Right renal pelvis (tissue), 4 donors: ENCODE data around the gene DENND2D. TPM values are rescaled to one million over a fixed set of nuclear protein-coding genes. Genes with fewer than 3 reads are reported as not detected.

Source experiments
- DNase-seq, 4 donors: peaks; one replicate each; pipeline ENCODE4 v3.0.0-alpha.2; 2013; ENCODE audit warnings: low read depth in 4 of 4, low spot score in 3 of 4, missing footprints in 1 of 4
- polyA plus RNA-seq, 4 donors: library from polyadenylated mRNA; unstranded; fragments of 120-200 nt; gene quantifications; one replicate each; pipeline ENCODE4 v1.2.1, GENCODE V29; 2013; ENCODE audit not compliant: insufficient read length in 4 of 4

Gene DENND2D
- polyA plus RNA-seq, 4 donors: 15.1 to 20.4 (median 18.0) TPM

GRCh38 chr1:111141245-111142220 lies 58.9 kb downstream of the DENND2D start:
- DNase-seq: no peak

DNA sequence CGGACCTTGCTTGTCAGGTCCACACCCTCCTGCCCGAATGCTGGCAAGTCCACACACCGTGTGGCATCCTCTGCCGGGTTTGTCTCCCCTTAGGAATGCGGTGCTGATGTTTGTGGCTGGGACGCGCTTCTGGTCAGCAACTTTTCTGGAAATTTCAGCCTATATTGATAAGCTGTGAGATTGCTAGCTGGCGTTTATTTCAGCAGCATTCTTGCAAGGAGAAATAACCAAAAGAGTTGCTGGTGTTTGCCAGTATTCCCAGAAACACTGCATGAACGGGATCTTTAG lies 59.8 kb downstream of the DENND2D start:
- DNase-seq: peak in 2 of 4 donors; percentile 14 to 20

DNA sequence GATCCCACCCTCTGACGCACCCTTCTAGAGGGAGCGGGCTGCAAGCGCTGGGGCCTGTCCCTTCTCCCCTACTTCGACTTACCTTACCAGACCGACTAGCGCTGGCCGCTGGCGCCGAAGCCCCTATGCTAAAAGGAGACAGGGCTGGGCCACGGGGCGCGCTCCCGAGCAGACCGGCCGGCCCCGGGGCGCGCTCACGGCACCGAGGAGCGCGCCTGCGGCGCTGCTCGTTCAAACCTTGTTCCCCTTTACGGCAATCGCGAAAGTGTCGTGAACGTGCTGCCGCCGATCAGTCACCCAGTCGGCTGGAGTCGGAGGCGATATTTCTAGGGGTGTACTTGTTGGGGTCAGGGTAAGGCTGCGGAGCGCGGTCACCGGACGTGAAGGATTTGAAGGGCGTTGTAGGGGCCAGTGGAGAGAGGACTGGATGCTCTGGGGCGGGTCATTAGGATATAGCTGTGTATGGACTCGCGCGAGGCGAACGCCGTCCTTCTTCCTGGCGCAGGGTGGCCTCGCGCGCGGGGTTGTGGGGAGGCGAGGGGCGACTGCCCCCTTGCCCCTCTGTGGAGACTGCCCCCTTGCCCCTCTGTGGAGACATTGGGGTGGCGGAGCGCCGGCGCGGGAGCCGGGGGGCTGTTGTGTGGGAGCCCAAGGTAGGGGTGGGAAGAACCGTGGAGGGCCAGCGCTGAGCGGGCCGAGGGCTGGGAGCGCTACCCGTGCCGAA lies 60.3 kb downstream of the DENND2D start, which contains the start of the genes CEPT1 and DRAM2:
Gene CEPT1, plus strand, starts transcription at position 268 of the 724 bp plus-strand sequence. CDS start 7,492 bp downstream, outside the sequence.
Gene DRAM2, minus strand, starts transcription at position 138 of the 724 bp plus-strand sequence. CDS start 8,539 bp downstream, outside the sequence.
- DNase-seq: peak; percentile 93 to 95 (median 94)

DNA sequence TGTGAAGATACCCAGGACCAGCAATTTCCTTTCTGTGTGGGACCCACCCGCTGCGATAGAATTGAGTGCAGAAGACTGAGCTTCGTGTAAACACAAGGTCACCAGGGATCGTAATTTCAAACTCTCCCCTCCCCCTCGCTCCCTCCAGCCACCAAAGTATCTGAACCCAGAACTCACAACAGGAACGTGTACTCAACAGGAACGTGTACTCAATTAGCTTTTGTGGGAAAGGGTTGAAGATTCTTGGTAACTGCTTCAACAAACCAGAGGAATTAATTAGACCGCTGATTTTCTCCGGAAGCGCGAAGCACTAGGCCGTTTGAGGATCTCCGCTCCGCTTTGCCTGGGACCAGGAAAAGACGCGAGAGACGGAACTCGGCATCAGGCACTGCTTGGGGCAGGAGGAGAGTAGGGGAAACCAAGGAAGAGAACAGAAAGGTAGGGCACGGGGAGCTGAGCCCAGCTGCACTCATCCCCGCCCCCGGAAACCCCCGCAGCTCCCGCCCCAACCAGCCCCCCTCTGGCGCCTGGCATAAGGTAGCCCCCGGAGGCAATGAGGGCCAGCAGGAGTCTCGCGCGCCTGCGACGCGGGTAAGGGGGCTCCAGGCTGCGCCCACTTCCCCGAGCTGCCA lies 61.0 kb downstream of the DENND2D start:
- DNase-seq: peak; percentile 47 to 53 (median 48)

Other genes with a start within 250 kb of the DENND2D start
- 10 to 100 TPM; 17.5 to 21.0 (median 19.0) TPM for gene LRIF1, start 236.7 kb downstream of the DENND2D start, polyA plus RNA-seq
- gene DRAM2, start 60.6 kb downstream of the DENND2D start, polyA plus RNA-seq: 10 to 100 TPM; 70.0 to 76.8 (median 71.8) TPM
- gene CEPT1, start 60.4 kb downstream of the DENND2D start, polyA plus RNA-seq: 10 to 100 TPM; 43.2 to 52.9 (median 47.9) TPM
- gene CHI3L2, start 27.1 kb upstream of the DENND2D start, polyA plus RNA-seq: under 1 TPM; 0.23 to 0.47 (median 0.32) TPM
- gene CHIA, start 90.2 kb upstream of the DENND2D start, polyA plus RNA-seq: not detected
- gene OVGP1, start 227.1 kb upstream of the DENND2D start, polyA plus RNA-seq: 1 to 10 TPM; 3.0 to 5.4 (median 3.8) TPM
- gene WDR77, start 248.6 kb upstream of the DENND2D start, polyA plus RNA-seq: 10 to 100 TPM; 40.3 to 43.2 (median 41.0) TPM
- gene ATP5PB, start 248.8 kb upstream of the DENND2D start, polyA plus RNA-seq: 100 to 1,000 TPM; 381 to 438 (median 392) TPM